H1 (cell line): Measurements from ENCODE around the gene GRIP1.

ENCODE experiments used
- ATF2 ChIP-seq: IDR thresholded peaks from 2 replicates; pipeline ENCODE4 v1.6.1; 2012; ENCODE audit warnings: low read length, inconsistent platforms
- CEBPB ChIP-seq: IDR thresholded peaks from 2 replicates; pipeline ENCODE4 v1.6.1; 2012; ENCODE audit warnings: low read depth, low read length
- CTCF ChIP-seq, 3 experiments: IDR thresholded peaks; 1 replicate in 2 of 3; 2 replicates in 1 of 3; pipeline versions ENCODE4 v1.5.1 to v1.6.1; 2011; ENCODE audit warnings: low read length in 3 of 3, mild to moderate bottlenecking in 3 of 3, inconsistent platforms in 2 of 3, low read depth in 1 of 3, moderate library complexity in 1 of 3; ENCODE audit not compliant: insufficient read depth in 1 of 3; ENCODE audit errors: control extremely low read depth in 1 of 3
- E2F6 ChIP-seq: IDR thresholded peaks from 2 replicates; pipeline ENCODE4 v1.6.1; 2012; ENCODE audit warnings: inconsistent platforms
- EZH2 ChIP-seq: fragments of 200-600 bp; sonication (generic); IDR thresholded peaks from 2 replicates; pipeline ENCODE4 v1.7.1; 2012; ENCODE audit warnings: low read depth, mild to moderate bottlenecking, moderate library complexity, low read length, inconsistent platforms; ENCODE audit not compliant: severe bottlenecking
- GABPA ChIP-seq: IDR thresholded peaks from 2 replicates; pipeline ENCODE4 v1.6.1; 2011; ENCODE audit warnings: mild to moderate bottlenecking, low read length, moderate library complexity, borderline replicate concordance; ENCODE audit not compliant: insufficient read depth
- HDAC2 ChIP-seq, 2 experiments: fragments of 300-600 bp in 1 of 2; sonication (generic) in 1 of 2; IDR thresholded peaks; 2 replicates each; pipeline ENCODE4 v1.6.1; 2011 to 2012; ENCODE audit warnings: low read depth in 2 of 2, low read length in 2 of 2, mild to moderate bottlenecking in 2 of 2, moderate library complexity in 2 of 2, borderline replicate concordance in 1 of 2, inconsistent platforms in 1 of 2
- HDAC6 ChIP-seq: IDR thresholded peaks from one replicate; pipeline ENCODE4 v1.7.1; 2012; ENCODE audit warnings: low read depth, mild to moderate bottlenecking, inconsistent platforms, low read length, moderate library complexity
- MAFK ChIP-seq: IDR thresholded peaks from 2 replicates; pipeline ENCODE4 v1.6.1; 2012; ENCODE audit warnings: low read depth, mild to moderate bottlenecking, improper control_type of control experiment, low read length
- PHF8 ChIP-seq: fragments of 200-600 bp; sonication (generic); conservative IDR thresholded peaks from 2 replicates; pipeline ENCODE4 v1.7.1; 2012; ENCODE audit warnings: low read depth, mild to moderate bottlenecking, inconsistent platforms, low read length, moderate library complexity
- POLR2A ChIP-seq, 2 experiments: IDR thresholded peaks; 1 replicate in 1 of 2; 2 replicates in 1 of 2; pipeline ENCODE4 v1.6.1; 2011; ENCODE audit warnings: low read depth in 2 of 2, low read length in 2 of 2, mild to moderate bottlenecking in 2 of 2; ENCODE audit errors: control extremely low read depth in 1 of 2
- SP1 ChIP-seq: IDR thresholded peaks from 2 replicates; pipeline ENCODE4 v1.6.1; 2011; ENCODE audit warnings: low read depth, low read length
- SP2 ChIP-seq: IDR thresholded peaks from 2 replicates; pipeline ENCODE4 v1.6.1; 2012; ENCODE audit warnings: mild to moderate bottlenecking, low read length, inconsistent platforms
- TAF1 ChIP-seq: IDR thresholded peaks from 2 replicates; pipeline ENCODE4 v1.6.1; 2011; ENCODE audit warnings: mild to moderate bottlenecking, low read depth, low read length

GRCh38 chr12:66312189-66312588 lies 366.7 kb downstream of the GRIP1 start:
- TF ChIP-seq CTCF (IDR thresholded peaks at IDR 0.05; ENCODE audit: control extremely low read depth in 1 of 3, insufficient read depth in 1 of 3, low read depth in 1 of 3, low read length in 3 of 3), result no peak
- TF ChIP-seq EZH2, result no peak
- no peak for TF ChIP-seq MAFK
- TF ChIP-seq CEBPB, result no peak
- no peak for TF ChIP-seq SP2
- no peak for TF ChIP-seq GABPA
- TF ChIP-seq POLR2A (IDR thresholded peaks at IDR 0.05; ENCODE audit: control extremely low read depth in 1 of 2, low read depth in 2 of 2, low read length in 2 of 2), result no peak
- TF ChIP-seq TAF1, result no peak
- TF ChIP-seq HDAC6, result no peak
- TF ChIP-seq PHF8, result no peak
- TF ChIP-seq SP1, result no peak
- no peak for TF ChIP-seq E2F6
- TF ChIP-seq ATF2, result no peak
- TF ChIP-seq HDAC2 (IDR thresholded peaks at IDR 0.05; ENCODE audit: borderline replicate concordance in 1 of 2, low read depth in 2 of 2, low read length in 2 of 2), result no peak
